Central memory CD4-positive, alpha-beta T cell (primary cell): Measurements from ENCODE around the gene PRUNE2.

Experiments used
- DNase-seq: peaks from one replicate; pipeline ENCODE4 v3.0.0; 2022

PRUNE2 gene

GRCh38 chr9:76654051-76654461, 251.9 kb downstream of the PRUNE2 start:
- no peak for DNase-seq

GRCh38 chr9:76652894-76653293, 253.0 kb downstream of the PRUNE2 start:
- no peak for DNase-seq

- no peak for DNase-seq
Measured at GRCh38 chr9:76651119-76651705, 254.7 kb downstream of the PRUNE2 start.

GRCh38 chr9:76650692-76651091, 255.2 kb downstream of the PRUNE2 start:
- DNase-seq = no peak

GRCh38 chr9:76649894-76650293, 256.0 kb downstream of the PRUNE2 start:
- DNase-seq = no peak

GRCh38 chr9:76646249-76646648, 259.7 kb downstream of the PRUNE2 start:
- no peak for DNase-seq

- DNase-seq = no peak
Measured at GRCh38 chr9:76644647-76645250, 261.2 kb downstream of the PRUNE2 start.

GRCh38 chr9:76644171-76644570, 261.7 kb downstream of the PRUNE2 start:
- no peak for DNase-seq

GRCh38 chr9:76643399-76644117, 262.4 kb downstream of the PRUNE2 start:
- no peak for DNase-seq

- no peak for DNase-seq
Measured at GRCh38 chr9:76642701-76643209, 263.2 kb downstream of the PRUNE2 start.

GRCh38 chr9:76642074-76642473, 263.8 kb downstream of the PRUNE2 start:
- DNase-seq = no peak

GRCh38 chr9:76638001-76638400, 267.9 kb downstream of the PRUNE2 start:
- DNase-seq = no peak

- no peak for DNase-seq
Measured at GRCh38 chr9:76637416-76637815, 268.5 kb downstream of the PRUNE2 start.

GRCh38 chr9:76634356-76635054, 271.4 kb downstream of the PRUNE2 start:
- DNase-seq = no peak

GRCh38 chr9:76630916-76631315, 275.0 kb downstream of the PRUNE2 start:
- no peak for DNase-seq

- no peak for DNase-seq
Measured at GRCh38 chr9:76629205-76629990, 276.5 kb downstream of the PRUNE2 start.

- DNase-seq = no peak
Measured at GRCh38 chr9:76628155-76628554, 277.8 kb downstream of the PRUNE2 start.

- DNase-seq = no peak
Measured at GRCh38 chr9:76626980-76627379, 278.9 kb downstream of the PRUNE2 start.

GRCh38 chr9:76626141-76626540, 279.8 kb downstream of the PRUNE2 start:
- no peak for DNase-seq

GRCh38 chr9:76624391-76625048, 281.4 kb downstream of the PRUNE2 start:
- DNase-seq = no peak

- DNase-seq = no peak
Measured at GRCh38 chr9:76620996-76621395, 284.9 kb downstream of the PRUNE2 start.

- no peak for DNase-seq
Measured at GRCh38 chr9:76620581-76620980, 285.3 kb downstream of the PRUNE2 start.
